Smooth muscle cell of the brain vasculature (primary cell): ENCODE data around the gene ITCH.

ENCODE experiments used
- DNase-seq: peaks from one replicate; pipeline ENCODE4 v3.0.0-alpha.2; 2012; ENCODE audit warnings: low read depth, low spot score

The ITCH gene

GRCh38 chr20:34549291-34549928, 186.3 kb downstream of the ITCH start:
- no peak for DNase-seq

GRCh38 chr20:34549929-34550305, 186.8 kb downstream of the ITCH start:
- no peak for DNase-seq

- DNase-seq: no peak
These were observed 189.5 kb downstream of the ITCH start for GRCh38 chr20:34552569-34552968.

GRCh38 chr20:34553366-34553867, 190.3 kb downstream of the ITCH start:
- no peak for DNase-seq

GRCh38 chr20:34557936-34558319, 194.9 kb downstream of the ITCH start:
- DNase-seq: no peak

GRCh38 chr20:34558320-34559218, 195.5 kb downstream of the ITCH start, which contains the start of gene MAP1LC3A:
Gene MAP1LC3A (plus strand): TSS chr20:34558718. CDS start chr20:34558869, 151 bp downstream.
- peak; percentile 91 for DNase-seq

- no peak for DNase-seq
These were observed 196.5 kb downstream of the ITCH start for GRCh38 chr20:34559311-34560140.

GRCh38 chr20:34560141-34560523, 197.1 kb downstream of the ITCH start:
- no peak for DNase-seq

- DNase-seq: no peak
These were observed 197.5 kb downstream of the ITCH start for GRCh38 chr20:34560614-34561013.
